Thyroid gland (tissue), 4 donors: ENCODE results near the gene NALCN.

Source experiments
- CTCF ChIP-seq, 6 experiments: fragments of 200-600 bp in 3 of 6; fragments of 450-650 bp in 3 of 6; sonication (generic) in 3 of 6; IDR thresholded peaks; one replicate each; pipeline ENCODE4 v1.5.1; 2016 to 2019; ENCODE audit warnings: antibody characterized with exemption in 6 of 6, mild to moderate bottlenecking in 2 of 6, inconsistent platforms in 1 of 6, moderate library complexity in 1 of 6
- POLR2A ChIP-seq, 2 donors: fragments of 450-650 bp; IDR thresholded peaks; one replicate each; pipeline ENCODE4 v1.6.1; 2017; ENCODE audit warnings: antibody characterized with exemption in 2 of 2, mild to moderate bottlenecking in 2 of 2, moderate library complexity in 1 of 2

DNA sequence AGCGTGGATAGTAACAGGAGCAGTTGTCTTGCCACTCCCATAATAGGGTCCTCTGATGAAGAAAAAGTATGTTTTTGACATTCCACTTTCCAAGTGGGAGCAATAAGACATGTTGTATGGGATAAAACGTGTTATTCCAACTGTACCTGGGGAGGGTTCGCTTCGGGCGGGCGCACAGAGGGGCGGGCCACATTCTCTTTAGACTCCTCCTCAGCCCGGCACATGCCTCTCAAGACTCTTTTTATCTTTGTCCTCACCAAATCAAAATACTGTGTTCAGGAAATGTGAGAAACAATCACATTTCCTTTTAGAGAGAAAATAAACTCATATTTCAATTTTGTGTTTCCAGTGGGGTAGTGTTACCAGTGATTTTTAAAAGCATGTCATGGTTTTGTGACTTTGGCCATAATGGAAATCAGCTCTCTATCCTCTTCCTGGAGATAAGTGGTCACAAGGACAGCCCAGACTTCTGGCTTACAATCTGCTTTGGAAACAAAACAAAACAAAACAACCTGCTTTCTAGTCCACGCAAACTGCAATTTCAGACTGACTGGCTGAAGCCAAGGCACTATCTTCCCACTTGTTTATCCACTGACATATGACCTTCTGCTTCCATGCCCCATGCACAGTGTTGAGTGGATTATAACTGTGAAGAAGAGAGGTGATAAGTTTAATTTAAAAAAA is 276.1 kb downstream of the NALCN start:
- TF ChIP-seq POLR2A (IDR thresholded peaks at IDR 0.05) (no peak), CTCF (IDR thresholded peaks at IDR 0.05) (no peak)
